CD1c-positive myeloid dendritic cell (primary cell): Measurements from ENCODE around the gene TMEM181.
A peak's percentile ranks its signal among the peaks of the same experiment; 100 is the strongest.
"Not testable (repeated sequence)": the region's sequence is repeated elsewhere in the genome, so short reads cannot be mapped to it uniquely, and the experiment has no call there.

Experiments
- DNase-seq: peaks from one replicate; pipeline ENCODE4 v3.0.0-alpha.2; 2016; ENCODE audit errors: extremely low spot score

TMEM181 gene

GRCh38 chr6:158638324-158638854 is 78.5 kb downstream of the TMEM181 start:
- no peak for DNase-seq

DNA sequence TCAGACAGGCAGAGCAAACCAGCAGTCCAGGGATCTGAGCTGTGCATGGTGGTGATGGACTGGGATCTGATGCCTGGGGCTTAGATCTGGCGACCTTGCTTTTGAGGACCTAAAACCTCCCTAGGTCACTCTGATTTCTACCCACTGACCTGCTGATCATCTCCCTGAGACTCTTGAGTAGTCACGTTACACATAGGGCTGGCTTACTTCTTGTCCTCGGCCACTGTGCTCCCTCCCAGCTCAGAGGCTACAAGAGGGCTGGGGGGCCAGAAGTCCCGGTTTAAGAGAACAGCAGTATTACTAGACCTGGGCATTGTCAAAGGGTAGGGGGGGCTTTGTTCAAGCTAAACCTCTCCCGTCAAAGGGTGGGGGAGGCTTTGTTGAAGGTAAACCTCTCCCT is 79.2 kb downstream of the TMEM181 start:
- no peak for DNase-seq

- DNase-seq, result no peak
These were observed 80.6 kb downstream of the TMEM181 start for GRCh38 chr6:158640519-158640918.

GRCh38 chr6:158642097-158642601 is 82.3 kb downstream of the TMEM181 start:
- no peak for DNase-seq

GRCh38 chr6:158643836-158644230 is 83.9 kb downstream of the TMEM181 start:
- peak; percentile 35 for DNase-seq

DNA sequence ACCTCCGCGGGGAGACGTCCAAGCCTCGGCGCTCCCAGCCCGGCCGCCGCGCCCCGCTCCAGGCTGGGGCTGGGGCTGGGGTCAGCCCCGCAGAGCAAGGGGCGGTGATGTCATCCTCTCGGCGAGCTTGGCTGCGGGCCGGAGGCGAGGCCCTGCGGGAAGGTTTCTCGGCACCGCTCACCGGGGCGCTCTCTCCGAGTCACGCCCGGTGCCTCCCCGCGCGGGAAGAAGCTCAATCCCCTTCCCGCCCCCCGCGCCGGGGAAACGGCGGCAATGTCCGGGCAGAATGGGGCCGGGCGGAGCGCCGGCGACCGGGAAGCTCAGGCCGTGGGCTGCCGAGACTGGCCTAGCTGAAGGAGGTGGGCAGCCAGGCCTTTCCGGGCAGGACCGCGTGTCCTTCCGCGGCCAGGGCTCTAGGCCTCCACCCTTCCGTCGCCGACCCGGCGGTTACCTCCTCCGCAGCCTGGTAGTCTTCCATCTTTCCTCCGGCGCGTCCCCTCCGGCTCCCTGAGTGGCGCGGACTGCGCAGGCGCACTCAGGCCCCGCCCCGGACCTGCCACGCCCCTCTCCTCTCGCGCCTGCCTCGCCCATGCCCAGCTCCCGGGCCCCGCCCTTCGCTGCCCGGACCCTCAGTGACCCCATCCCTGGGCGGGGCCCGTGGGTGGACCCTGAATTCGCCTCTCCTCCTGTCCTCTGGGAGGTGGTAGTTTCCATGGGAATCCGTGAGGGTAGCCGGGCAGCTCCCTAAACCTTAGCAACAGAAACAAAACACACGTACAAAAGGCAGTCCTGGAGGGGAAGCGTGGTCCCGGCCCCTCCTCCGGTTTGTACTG is 84.6 kb downstream of the TMEM181 start, which contains the start of gene DYNLT1:
Gene DYNLT1, minus strand, starts transcription at position 513 of the 833 bp plus-strand sequence. Its CDS starts 35 bp downstream, at position 478.
- peak; percentile 95 for DNase-seq

DNA sequence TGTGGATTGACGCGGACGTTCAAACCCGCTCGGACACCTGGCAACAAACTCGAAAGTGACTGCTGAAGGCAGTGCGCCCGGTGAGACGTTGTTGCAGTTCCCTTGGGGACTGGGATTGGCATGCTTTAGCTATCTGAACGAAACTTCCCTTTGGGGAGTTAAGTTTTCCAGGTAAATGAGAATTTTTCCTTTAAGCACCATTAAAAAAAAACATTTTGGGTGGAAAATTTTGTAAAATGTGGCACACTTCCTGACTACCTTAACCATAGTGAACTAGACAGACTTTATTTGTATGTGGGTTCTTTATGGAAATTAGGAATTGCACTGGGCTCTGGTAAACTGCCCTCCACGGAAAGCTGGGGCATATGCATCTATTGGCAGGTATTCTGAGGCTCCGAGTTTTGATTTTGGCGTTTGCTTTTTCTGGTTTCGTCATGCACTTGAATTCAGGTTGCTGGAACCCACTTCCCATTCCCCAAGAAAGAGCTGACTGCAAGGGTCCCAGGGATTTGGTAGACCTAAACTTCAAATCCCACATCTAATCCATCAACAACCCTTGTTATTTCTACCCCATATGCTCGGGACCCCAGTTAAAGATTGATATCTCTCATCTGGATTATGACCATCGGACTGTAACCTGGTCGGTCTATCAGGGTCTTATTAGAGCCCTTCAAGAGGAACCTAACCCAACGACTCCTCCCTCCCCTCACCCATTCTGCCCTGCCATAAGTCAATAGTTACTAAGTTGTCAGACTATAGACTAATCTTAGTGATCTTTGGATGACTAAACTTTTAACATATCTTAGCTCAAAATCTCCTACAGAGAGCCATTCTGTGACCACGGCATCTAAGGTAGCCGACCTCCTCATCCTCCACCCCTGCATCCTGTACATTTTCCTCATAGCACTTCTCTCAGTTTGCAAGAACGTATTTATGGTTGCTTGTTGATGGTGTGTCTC is 85.5 kb downstream of the TMEM181 start:
- DNase-seq, result no peak

DNA sequence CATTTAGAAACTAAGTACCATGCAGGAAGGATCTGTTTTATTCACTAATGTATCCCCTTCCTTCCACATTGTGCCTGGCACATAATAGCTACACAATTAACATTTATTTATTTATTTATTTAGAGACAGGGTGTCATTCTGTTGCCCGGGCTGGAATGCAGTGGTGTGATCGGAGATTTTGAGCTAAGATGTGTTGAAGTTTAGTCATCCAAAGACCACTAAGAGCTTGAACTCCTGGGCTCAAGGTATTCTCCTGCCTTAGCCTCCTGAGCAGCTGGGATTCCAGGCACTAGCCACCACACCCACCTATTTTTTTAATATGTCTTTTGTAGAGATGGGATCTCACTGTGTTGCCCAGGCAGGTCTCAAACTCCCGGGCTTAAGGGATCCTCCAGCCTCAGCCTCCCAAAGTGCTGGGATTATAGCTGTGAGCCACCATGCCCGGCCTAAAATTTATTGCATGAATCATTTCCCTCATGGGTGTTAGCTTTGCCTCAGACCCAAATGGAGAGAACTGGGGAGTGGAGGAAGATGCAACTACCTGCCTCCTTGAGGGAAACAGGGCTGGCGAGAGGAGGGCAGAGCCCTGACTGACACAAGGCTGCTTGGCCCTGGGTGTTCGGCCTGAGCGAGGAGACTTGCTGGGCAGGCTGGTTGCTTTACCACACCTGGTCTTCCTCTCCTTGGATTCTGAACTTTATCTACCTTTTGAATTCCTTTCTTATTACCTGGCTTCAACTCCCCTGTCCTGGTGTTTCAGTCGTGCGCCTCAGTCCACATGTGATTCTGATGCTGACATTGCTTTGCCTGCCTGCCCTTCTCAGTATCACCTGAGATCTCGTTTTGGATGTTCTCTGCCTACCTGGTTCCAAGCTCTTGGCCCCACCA is 86.4 kb downstream of the TMEM181 start:
- DNase-seq, result no peak

DNA sequence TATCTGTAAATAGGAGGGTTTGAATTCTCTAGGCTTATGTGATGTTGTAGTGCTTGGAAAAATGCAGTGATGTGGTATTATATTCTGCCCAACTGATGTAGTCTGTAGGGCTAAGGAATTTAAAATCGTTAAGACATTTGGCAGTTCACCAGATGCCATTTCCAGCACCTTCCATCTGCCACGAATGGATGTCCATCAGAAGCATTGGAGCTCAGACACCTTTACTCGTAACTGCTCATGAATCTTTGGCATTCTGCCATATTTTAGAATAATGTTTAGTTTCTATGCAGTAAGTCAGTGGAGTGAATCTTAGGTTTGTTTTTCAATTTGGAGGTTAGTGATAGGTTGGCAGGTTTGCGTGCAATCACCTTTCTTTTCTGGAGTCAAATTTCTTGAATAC is 87.6 kb downstream of the TMEM181 start:
- DNase-seq, result no peak

- DNase-seq, result no peak
These were observed 88.8 kb downstream of the TMEM181 start for GRCh38 chr6:158648682-158649131.

GRCh38 chr6:158649289-158650143 is 89.6 kb downstream of the TMEM181 start, which contains the start of gene SYTL3:
Gene SYTL3 (plus strand): TSS chr6:158650054. CDS start chr6:158663269, 13,215 bp downstream.
- peak; percentile 79 for DNase-seq

DNA sequence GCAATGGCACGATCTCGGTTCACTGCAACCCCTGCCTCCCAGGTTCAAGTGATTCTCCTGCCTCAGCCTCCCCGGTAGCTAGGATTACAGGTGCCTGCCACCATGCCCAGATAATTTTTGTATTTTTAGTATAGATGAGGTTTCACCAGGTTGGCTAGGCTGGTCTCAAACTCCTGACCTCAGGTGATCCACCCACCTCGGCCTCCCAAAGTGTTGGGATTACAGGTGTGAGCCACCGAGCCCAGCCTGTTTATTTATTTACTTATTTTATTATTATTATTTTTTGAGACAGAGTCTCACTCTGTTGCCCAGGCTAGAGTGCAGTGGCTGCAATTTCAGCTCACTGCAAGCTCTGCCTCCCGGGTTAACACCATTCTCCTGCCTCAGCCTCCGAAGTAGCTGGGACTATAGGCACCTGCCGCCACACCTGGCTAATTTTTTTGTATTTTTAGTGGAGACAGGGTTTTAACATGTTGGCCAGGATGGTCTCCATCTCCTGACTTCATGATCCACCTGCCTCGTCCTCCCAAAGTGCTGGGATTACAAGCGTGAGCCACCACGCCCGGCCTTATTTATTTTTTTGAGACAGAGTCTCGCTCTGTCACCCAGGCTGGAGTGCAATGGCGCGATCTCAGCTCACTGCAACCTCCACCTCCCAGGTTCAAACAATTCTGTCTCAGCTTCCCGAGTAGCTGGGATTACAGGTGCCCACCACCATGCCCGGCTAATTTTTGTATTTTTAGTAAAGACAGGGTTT is 92.3 kb downstream of the TMEM181 start:
- DNase-seq, result not testable (repeated sequence)

DNA sequence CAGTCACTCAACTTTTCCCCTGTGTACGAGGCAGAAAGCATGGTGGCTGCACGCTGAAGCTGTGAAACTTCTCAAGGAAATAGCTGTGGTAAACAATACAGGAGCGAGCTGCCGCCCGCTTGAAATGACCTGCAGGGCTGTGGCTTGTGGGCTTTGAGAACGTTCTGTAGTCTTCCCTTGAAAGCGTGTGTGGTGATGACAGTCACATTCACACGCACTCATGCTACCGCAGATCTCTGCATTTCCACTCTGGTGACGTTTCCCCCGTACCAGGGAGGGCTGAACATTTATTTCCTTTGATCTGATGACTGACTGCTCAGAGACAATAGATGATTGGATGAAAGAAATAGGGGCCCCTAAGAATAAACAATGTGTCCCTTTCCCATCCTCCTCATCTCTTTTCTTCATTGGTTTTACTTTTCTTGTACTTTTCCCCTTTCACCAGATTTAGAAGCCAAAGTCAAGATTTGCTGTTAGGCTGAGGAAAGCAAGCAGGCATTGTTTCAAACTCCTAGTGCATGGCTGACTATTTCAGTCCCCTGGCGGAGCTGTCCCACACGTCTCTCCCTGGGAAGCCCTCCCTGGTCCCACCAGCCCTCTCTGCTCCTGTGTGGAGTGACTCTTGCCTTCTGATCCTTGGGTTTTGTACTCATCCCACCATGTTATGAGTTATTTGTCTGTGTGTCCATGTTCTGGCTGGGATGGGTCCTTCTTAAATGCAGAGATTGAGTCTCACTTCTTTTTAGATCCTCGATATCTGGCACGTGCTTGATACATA is 93.9 kb downstream of the TMEM181 start:
- peak; percentile 86 for DNase-seq

DNA sequence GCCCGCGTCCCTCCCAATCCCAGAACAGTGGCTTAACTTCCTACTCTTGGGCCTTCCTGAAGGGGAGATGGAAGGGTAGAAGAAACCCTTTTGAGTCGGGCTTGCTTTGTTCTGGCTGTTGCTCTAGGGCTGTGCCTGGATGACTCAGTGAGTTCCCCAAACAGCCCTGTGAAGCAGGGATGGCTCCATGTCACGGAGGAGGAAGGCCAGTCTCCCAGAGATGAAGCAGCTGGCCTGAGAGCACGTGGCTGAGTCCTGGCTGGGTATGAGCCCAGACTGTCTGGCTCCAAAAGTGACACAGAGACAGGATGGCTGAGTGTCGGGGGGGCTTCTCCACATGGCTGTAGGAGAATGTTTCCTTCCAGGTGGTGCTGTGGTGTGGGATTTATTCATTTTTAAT is 94.6 kb downstream of the TMEM181 start:
- peak; percentile 87 for DNase-seq

GRCh38 chr6:158654960-158655489 is 95.1 kb downstream of the TMEM181 start:
- DNase-seq, result peak; percentile 72

- DNase-seq, result no peak
These were observed 95.9 kb downstream of the TMEM181 start for GRCh38 chr6:158655569-158656450.

GRCh38 chr6:158656986-158657385 is 97.1 kb downstream of the TMEM181 start:
- DNase-seq, result not testable (repeated sequence)
